H1 (cell line): Measurements from ENCODE around the gene YWHAG. TPM values are rescaled to one million over a fixed set of nuclear protein-coding genes. Genes with fewer than 3 reads are reported as not detected.

Source experiments
- CTCF ChIA-PET: fragments of 300-600 bp; sonication (Branson Sonifier 250); formaldehyde crosslinking; loops from one replicate; lab custom pipeline; 2021; ENCODE audit not compliant: partially characterized antibody; lab: Charles Lee
- POLR2A ChIA-PET: fragments of 300-600 bp; sonication (Branson Sonifier 250); formaldehyde crosslinking; loops from one replicate; lab custom pipeline; 2021; ENCODE audit warnings: inconsistent platforms; ENCODE audit not compliant: partially characterized antibody; lab: Charles Lee
- DNase-seq, 2 experiments: peaks; one replicate each; pipeline versions ENCODE4 v3.0.0 to v3.0.0-alpha.2; 2010 to 2022; ENCODE audit warnings: low spot score in 2 of 2, low read depth in 1 of 2, mixed read lengths in 1 of 2
- FAIRE-seq: peaks from 2 replicates; lab custom pipeline; 2011; peaks lifted over from hg19 to GRCh38; lab: Jason Lieb, UNC
- H2AFZ ChIP-seq: 2 replicates; pipeline ENCODE4 v1.8.1; 2012; ENCODE audit warnings: low read length, inconsistent platforms
- H2AK5ac ChIP-seq: 2 replicates; pipeline ENCODE4 v1.6.1; 2013; ENCODE audit warnings: low read depth, low read length
- H2BK120ac ChIP-seq: replicated peaks from 2 replicates; pipeline ENCODE3; 2013; ENCODE audit warnings: low read depth, low read length, inconsistent platforms
- H2BK12ac ChIP-seq: 2 replicates; pipeline ENCODE4 v1.6.1; 2013; ENCODE audit warnings: low read depth, low read length
- H2BK15ac ChIP-seq: 2 replicates; pipeline ENCODE4 v1.6.1; 2013; ENCODE audit warnings: low read length
- H2BK20ac ChIP-seq: 2 replicates; pipeline ENCODE4 v1.6.1; 2013; ENCODE audit warnings: low read length
- H2BK5ac ChIP-seq: 2 replicates; pipeline ENCODE4 v1.6.1; 2013; ENCODE audit warnings: low read depth, low read length
- H3K14ac ChIP-seq: 2 replicates; pipeline ENCODE4 v1.6.1; 2013; ENCODE audit warnings: inconsistent platforms; ENCODE audit not compliant: insufficient read length
- H3K18ac ChIP-seq: 2 replicates; pipeline ENCODE4 v1.6.1; 2013; ENCODE audit warnings: low read length; ENCODE audit errors: extremely low read depth
- H3K23ac ChIP-seq: 2 replicates; pipeline ENCODE4 v1.6.1; 2013; ENCODE audit warnings: inconsistent platforms; ENCODE audit not compliant: insufficient read length
- H3K23me2 ChIP-seq: 2 replicates; pipeline ENCODE4 v1.6.1; 2013; ENCODE audit warnings: low read depth, low read length
- H3K27ac ChIP-seq: 2 replicates; pipeline ENCODE4 v1.6.1; 2011; ENCODE audit warnings: low read depth, low read length, inconsistent platforms
- H3K27me3 ChIP-seq, 4 experiments: replicated peaks in 1 of 4; 1 replicate in 1 of 4; 2 replicates in 3 of 4; pipeline versions ENCODE4 v1.6.1 to v1.8.1; 2011 to 2013; ENCODE audit warnings: low read length in 3 of 4, mild to moderate bottlenecking in 3 of 4, inconsistent platforms in 2 of 4, mixed read lengths in 2 of 4, moderate library complexity in 1 of 4; ENCODE audit not compliant: control insufficient read depth in 3 of 4, insufficient read depth in 3 of 4; ENCODE audit errors: extremely low read depth in 1 of 4
- H3K36me3 ChIP-seq, 4 experiments: 2 replicates each; pipeline versions ENCODE4 v1.6.1 to v1.8.1; 2011 to 2013; ENCODE audit warnings: mild to moderate bottlenecking in 4 of 4, low read length in 3 of 4, moderate library complexity in 2 of 4, control low read depth in 1 of 4, inconsistent platforms in 1 of 4; ENCODE audit not compliant: insufficient read depth in 4 of 4, control insufficient read depth in 2 of 4
- H3K4ac ChIP-seq: replicated peaks from 2 replicates; pipeline ENCODE3; 2013; ENCODE audit warnings: low read length, low read depth, mixed read lengths, inconsistent platforms; ENCODE audit not compliant: insufficient read length
- H3K4me1 ChIP-seq, 4 experiments: replicated peaks in 1 of 4; 1 replicate in 1 of 4; 2 replicates in 3 of 4; pipeline versions ENCODE4 v1.6.1 to v1.8.1; 2011 to 2013; ENCODE audit warnings: low read length in 3 of 4, inconsistent platforms in 2 of 4, mixed read lengths in 1 of 4; ENCODE audit not compliant: insufficient read depth in 4 of 4, control insufficient read depth in 3 of 4
- H3K4me2 ChIP-seq, 2 experiments: 2 replicates each; pipeline versions ENCODE4 v1.6.1 to v1.8.1; 2011 to 2013; ENCODE audit warnings: low read depth in 2 of 2, low read length in 2 of 2, control low read depth in 1 of 2, inconsistent platforms in 1 of 2, mild to moderate bottlenecking in 1 of 2; ENCODE audit not compliant: insufficient read depth in 1 of 2
- H3K4me3 ChIP-seq, 4 experiments: fragments of 200-600, 300-600 bp in 1 of 4; sonication (generic), shearing (Covaris generic), sonication (Bioruptor Twin) in 1 of 4; 2 replicates each; pipeline versions ENCODE4 v1.5.1 to v1.8.1; 2011 to 2016; ENCODE audit warnings: low read length in 4 of 4, low read depth in 3 of 4, control low read depth in 2 of 4, inconsistent platforms in 2 of 4, mild to moderate bottlenecking in 2 of 4, mixed read lengths in 1 of 4, moderate library complexity in 1 of 4; ENCODE audit not compliant: insufficient read depth in 2 of 4; ENCODE audit errors: extremely low read depth in 1 of 4
- H3K56ac ChIP-seq: replicated peaks from 2 replicates; pipeline ENCODE3; 2013; ENCODE audit warnings: low read depth, mild to moderate bottlenecking, mixed read lengths, low read length, inconsistent platforms; ENCODE audit not compliant: insufficient read length
- H3K79me1 ChIP-seq: 2 replicates; pipeline ENCODE4 v1.6.1; 2013; ENCODE audit warnings: low read depth, low read length, control low read depth
- H3K79me2 ChIP-seq, 2 experiments: 2 replicates each; pipeline versions ENCODE4 v1.6.1 to v1.8.1; 2012 to 2013; ENCODE audit warnings: low read length in 2 of 2, mild to moderate bottlenecking in 2 of 2, inconsistent platforms in 1 of 2; ENCODE audit not compliant: insufficient read depth in 2 of 2, control insufficient read depth in 1 of 2
- H3K9ac ChIP-seq, 4 experiments: replicated peaks in 1 of 4; 1 replicate in 1 of 4; 2 replicates in 3 of 4; pipeline versions ENCODE4 v1.6.1 to v1.8.1; 2011 to 2013; ENCODE audit warnings: low read depth in 3 of 4, low read length in 3 of 4, control low read depth in 2 of 4, mild to moderate bottlenecking in 2 of 4, moderate library complexity in 2 of 4, inconsistent platforms in 1 of 4; ENCODE audit errors: extremely low read depth in 1 of 4
- H3K9me3 ChIP-seq, 2 experiments: 2 replicates each; pipeline versions ENCODE4 v1.6.1 to v1.8.1; 2012 to 2013; ENCODE audit warnings: mild to moderate bottlenecking in 2 of 2, moderate library complexity in 2 of 2, control low read depth in 1 of 2, inconsistent platforms in 1 of 2, low read depth in 1 of 2, low read length in 1 of 2, mixed read lengths in 1 of 2; ENCODE audit not compliant: insufficient read depth in 2 of 2
- H4K20me1 ChIP-seq, 2 experiments: replicated peaks in 1 of 2; 2 replicates each; pipeline versions ENCODE3 to v1.8.1; 2011 to 2013; ENCODE audit warnings: inconsistent platforms in 2 of 2, low read length in 2 of 2, mild to moderate bottlenecking in 1 of 2; ENCODE audit not compliant: insufficient read depth in 2 of 2, control insufficient read depth in 1 of 2
- H4K5ac ChIP-seq: 2 replicates; pipeline ENCODE4 v1.6.1; 2013; ENCODE audit warnings: low read length, low read depth, mixed read lengths, inconsistent platforms; ENCODE audit not compliant: insufficient read length
- H4K8ac ChIP-seq: 2 replicates; pipeline ENCODE4 v1.8.0; 2013; ENCODE audit warnings: mild to moderate bottlenecking, moderate library complexity, low read length, inconsistent platforms; ENCODE audit not compliant: insufficient read depth; ENCODE audit errors: extremely low read depth
- H4K91ac ChIP-seq: replicated peaks from 2 replicates; pipeline ENCODE3; 2013; ENCODE audit warnings: low read length, mixed read lengths, inconsistent platforms; ENCODE audit not compliant: insufficient read length
- BCL11A ChIP-seq, 2 experiments: IDR thresholded peaks; one replicate each; pipeline ENCODE4 v1.6.1; 2011; ENCODE audit warnings: low read depth in 2 of 2, low read length in 2 of 2, mild to moderate bottlenecking in 2 of 2
- BRCA1 ChIP-seq: IDR thresholded peaks from 2 replicates; pipeline ENCODE4 v1.6.1; 2012; ENCODE audit warnings: low read depth, low read length, improper control_type of control experiment
- CTBP2 ChIP-seq: IDR thresholded peaks from 2 replicates; pipeline ENCODE4 v1.7.0; 2011; ENCODE audit warnings: borderline replicate concordance, mild to moderate bottlenecking, moderate library complexity, mixed read lengths, low read length; ENCODE audit not compliant: insufficient read depth, insufficient read length
- HDAC2 ChIP-seq, 2 experiments: fragments of 300-600 bp in 1 of 2; sonication (generic) in 1 of 2; IDR thresholded peaks; 2 replicates each; pipeline ENCODE4 v1.6.1; 2011 to 2012; ENCODE audit warnings: low read depth in 2 of 2, low read length in 2 of 2, mild to moderate bottlenecking in 2 of 2, moderate library complexity in 2 of 2, borderline replicate concordance in 1 of 2, inconsistent platforms in 1 of 2
- JUND ChIP-seq: IDR thresholded peaks from 2 replicates; pipeline ENCODE4 v1.6.1; 2011; ENCODE audit warnings: mild to moderate bottlenecking, improper control_type of control experiment, low read length
- KDM1A ChIP-seq: fragments of 200-600, 300-600 bp; sonication (generic); IDR thresholded peaks from 2 replicates; pipeline ENCODE4 v1.7.1; 2016; ENCODE audit warnings: mild to moderate bottlenecking, low read length, borderline replicate concordance
- MAX ChIP-seq: IDR thresholded peaks from 2 replicates; pipeline ENCODE4 v1.6.1; 2012; ENCODE audit warnings: inconsistent platforms
- PHF8 ChIP-seq: fragments of 200-600 bp; sonication (generic); conservative IDR thresholded peaks from 2 replicates; pipeline ENCODE4 v1.7.1; 2012; ENCODE audit warnings: low read depth, mild to moderate bottlenecking, inconsistent platforms, low read length, moderate library complexity
- RBBP5 ChIP-seq: IDR thresholded peaks from 2 replicates; pipeline ENCODE4 v1.7.1; 2012; ENCODE audit warnings: low read depth, mild to moderate bottlenecking, inconsistent platforms, low read length, moderate library complexity, borderline replicate concordance
- SIRT6 ChIP-seq: IDR thresholded peaks from one replicate; pipeline ENCODE4 v1.7.1; 2012; ENCODE audit warnings: low read length, inconsistent platforms
- TAF1 ChIP-seq: IDR thresholded peaks from 2 replicates; pipeline ENCODE4 v1.6.1; 2011; ENCODE audit warnings: mild to moderate bottlenecking, low read depth, low read length
- TAF7 ChIP-seq: optimal IDR thresholded peaks from 2 replicates; pipeline ENCODE3; 2011; ENCODE audit warnings: low read depth, mild to moderate bottlenecking, inconsistent platforms, low read length, moderate library complexity, borderline replicate concordance
- WGBS, 2 experiments: shearing (Covaris generic) in 1 of 2; methylation state at CpG; one replicate each; pipeline versions ENCODE4 v1.1.6 to v1.1.7; 2013 to 2015; ENCODE audit warnings: low lambda C conversion rate in 2 of 2, mixed read lengths in 2 of 2, inconsistent platforms in 1 of 2, low coverage in 1 of 2, missing lambda C conversion rate in 1 of 2; ENCODE audit not compliant: insufficient replicate concordance in 2 of 2, insufficient coverage in 1 of 2, insufficient read length in 1 of 2; ENCODE audit errors: extremely low coverage in 1 of 2, missing lambda C conversion rate in 1 of 2; 5-methylcytosine and 5-hydroxymethylcytosine counted together
- polyA plus RNA-seq, 7 experiments: library from polyadenylated mRNA; depleted of rRNA in 3 of 7; stranded (reverse) in 5 of 7; unstranded in 2 of 7; fragments of >200 nt in 5 of 7; fragments of 200-250 nt in 2 of 7; gene quantifications; 1 replicate in 5 of 7; 2 replicates in 1 of 7; 4 replicates in 1 of 7; pipeline versions ENCODE4 v1.2.1 to v1.2.3, GENCODE V29; 2011 to 2013; ENCODE audit warnings: missing spikeins in 2 of 7, mixed read lengths in 2 of 7
- total RNA-seq: library from RNA; stranded (reverse); fragmentation: NEBNext Ultra II Directional; extraction: Animal tissue kit (Norgen Biotek cat#: 25700); gene quantifications from 2 replicates; pipeline ENCODE4 v1.2.1, GENCODE V29; 2021

Gene YWHAG
- total and polyA plus RNA-seq, 2 of the 8 experiments (the other 6 are each of a cell fraction or from before 2014, with no cell fraction given): 57.2 to 241 TPM

DNA sequence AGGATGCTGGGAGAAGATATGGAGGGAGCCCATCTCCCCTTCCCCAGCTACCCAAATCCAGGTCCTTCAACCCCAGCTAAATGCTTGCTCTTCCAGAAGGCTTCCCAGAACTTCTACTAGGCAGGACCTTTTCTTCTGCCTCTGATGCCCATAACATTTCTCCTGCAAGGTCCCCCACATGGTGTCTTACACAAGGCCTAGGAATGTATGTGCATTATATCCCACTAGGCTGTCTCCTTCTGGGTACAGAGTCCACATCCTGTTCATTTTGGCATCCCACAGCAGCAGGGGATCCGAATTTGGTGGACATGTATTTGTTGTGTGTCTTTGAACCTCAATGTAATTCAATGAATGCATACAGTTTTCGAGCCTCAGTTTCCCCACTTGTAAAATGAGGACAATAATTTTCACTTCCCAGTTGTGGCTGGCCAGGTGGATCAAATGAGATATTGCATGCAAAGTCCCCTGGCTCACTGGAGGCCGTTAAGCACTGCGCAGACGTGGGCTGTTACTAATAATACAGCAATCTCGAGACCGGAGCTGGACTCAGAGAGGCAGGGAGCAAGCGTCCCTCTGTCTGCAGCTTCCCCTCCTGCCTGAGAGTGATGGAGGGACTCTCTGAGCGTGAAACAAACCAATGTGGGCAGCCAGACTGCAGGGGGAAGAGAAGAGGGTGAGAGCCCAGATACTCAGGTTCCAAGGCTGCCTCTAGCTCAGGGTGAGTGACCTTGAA is 18.6 kb upstream of the YWHAG start:
- H3K36me3 ChIP-seq: no peaks in the 10 kb centered on the region
- no peak overlapping the region for H2BK5ac ChIP-seq
- 88% methylated on average over 9 of the region's 9 CpGs; no CpG with 5 or more reads in 1 of the 2 experiments for WGBS, 2 experiments
- ChIA-PET POLR2A (interaction anchor here (0.8 to 1.5 kb wide), 6 partner anchors 11 to 33 kb away, joined by 3 to 4 read pairs (median 3); partner anchors contain the start of gene SSC4D), CTCF (interaction anchor here (0.6 to 1.2 kb wide), 2 partner anchors 18 to 55 kb away, joined by 3 to 4 read pairs; no protein-coding TSS in a partner anchor)
- H3K4ac ChIP-seq: no peak overlapping the region
- no peak overlapping the region for H3K9ac ChIP-seq
- H2AFZ ChIP-seq: no peak overlapping the region
- H2BK12ac ChIP-seq: no peak overlapping the region
- FAIRE-seq (no peak), DNase-seq (no peak)
- no peak overlapping the region for H3K23ac ChIP-seq
- no peaks in the 10 kb centered on the region for H3K27me3 ChIP-seq
- H4K20me1 ChIP-seq: no peaks in the 10 kb centered on the region
- no peaks in the 10 kb centered on the region for H3K9me3 ChIP-seq
- no peak overlapping the region for H3K4me2 ChIP-seq
- H2AK5ac ChIP-seq: no peak overlapping the region
- peaks cover 0 to 3% (median 0%) of the 10 kb centered on the region in 4 experiments; a peak in 1 of 7 replicates for H3K4me1 ChIP-seq
- no peaks in the 10 kb centered on the region; the same call in 1 of the 2 replicates for H3K23me2 ChIP-seq
- no peak overlapping the region for H2BK20ac ChIP-seq
- no peak overlapping the region for H2BK120ac ChIP-seq
- no peak overlapping the region for H4K5ac ChIP-seq
- H4K8ac ChIP-seq: no peak overlapping the region
- no peaks in the 10 kb centered on the region for H3K79me2 ChIP-seq
- H2BK15ac ChIP-seq: no peak overlapping the region
- no peak overlapping the region for H3K4me3 ChIP-seq
- no peak overlapping the region for H3K18ac ChIP-seq
- H3K14ac ChIP-seq: no peak overlapping the region
- no peaks in the 10 kb centered on the region for H3K79me1 ChIP-seq
- no peak overlapping the region for H4K91ac ChIP-seq
- no peak overlapping the region for H3K27ac ChIP-seq
- no peak overlapping the region for H3K56ac ChIP-seq
- TF ChIP-seq SIRT6: no peak
- no peak for TF ChIP-seq MAX
- no peak for TF ChIP-seq TAF1
- TF ChIP-seq KDM1A: no peak
- no peak for TF ChIP-seq BRCA1
- no peak for TF ChIP-seq RBBP5
- no peak for TF ChIP-seq HDAC2 (IDR thresholded peaks at IDR 0.05; ENCODE audit: borderline replicate concordance in 1 of 2, low read depth in 2 of 2, low read length in 2 of 2)
- TF ChIP-seq CTBP2: no peak
- TF ChIP-seq JUND: no peak
- TF ChIP-seq BCL11A (IDR thresholded peaks at IDR 0.05; ENCODE audit: low read depth in 2 of 2, low read length in 2 of 2): no peak
- TF ChIP-seq TAF7: no peak
- TF ChIP-seq PHF8: no peak
